Lower lobe of right lung (tissue), 2 donors: ENCODE data around the gene RAB11FIP5. TPM values are rescaled to one million over a fixed set of nuclear protein-coding genes. Genes with fewer than 3 reads are reported as not detected.

Experiments used
- ATAC-seq, 2 donors: fragments of 200-7000 bp; cut with Tn5 transposase; one replicate each; pipeline ENCODE4 v1.9.1; 2020 to 2022; ENCODE audit warnings: mild to moderate bottlenecking in 2 of 2, moderate library complexity in 2 of 2
- DNase-seq: peaks from one replicate; pipeline ENCODE4 v3.0.0-alpha.2; 2020
- H3K27ac ChIP-seq: fragments of 200-600 bp; one replicate; pipeline ENCODE4 v1.8.0; 2022
- H3K27me3 ChIP-seq: fragments of 200-600 bp; one replicate; pipeline ENCODE4 v1.8.0; 2022; ENCODE audit warnings: low read depth
- H3K36me3 ChIP-seq: fragments of 200-600 bp; one replicate; pipeline ENCODE4 v1.8.0; 2022; ENCODE audit warnings: mild to moderate bottlenecking
- H3K4me1 ChIP-seq: fragments of 200-600 bp; one replicate; pipeline ENCODE4 v1.8.0; 2022
- H3K4me3 ChIP-seq: fragments of 200-600 bp; one replicate; pipeline ENCODE4 v1.8.0; 2022; ENCODE audit warnings: mild to moderate bottlenecking
- H3K9me3 ChIP-seq: fragments of 200-600 bp; one replicate; pipeline ENCODE4 v1.8.0; 2022
- intact Hi-C: fragments of 100-400 bp; cut with DNase I; formaldehyde crosslinking; loops from one replicate; pipeline ENCODE4 v1.11.0; 2022
- total RNA-seq: library from RNA; stranded (reverse); fragmentation: NEBNext Ultra II Directional; extraction: Animal tissue kit (Norgen Biotek cat#: 25700); gene quantifications from one replicate; pipeline ENCODE4 v1.2.1, GENCODE V29; 2021
- TF ChIP-seq, protein P1 (sequence below): fragments of 200-600 bp; IDR thresholded peaks from one replicate; pipeline ENCODE4 v1.8.0; 2022; ENCODE audit warnings: antibody characterized with exemption, mild to moderate bottlenecking
- donor health status: DM: no; HTN: yes; CAD: no; lungs with severe emphysema.

The RAB11FIP5 gene
- total RNA-seq, 1 donor from 2014 or later = 20.6 TPM

DNA sequence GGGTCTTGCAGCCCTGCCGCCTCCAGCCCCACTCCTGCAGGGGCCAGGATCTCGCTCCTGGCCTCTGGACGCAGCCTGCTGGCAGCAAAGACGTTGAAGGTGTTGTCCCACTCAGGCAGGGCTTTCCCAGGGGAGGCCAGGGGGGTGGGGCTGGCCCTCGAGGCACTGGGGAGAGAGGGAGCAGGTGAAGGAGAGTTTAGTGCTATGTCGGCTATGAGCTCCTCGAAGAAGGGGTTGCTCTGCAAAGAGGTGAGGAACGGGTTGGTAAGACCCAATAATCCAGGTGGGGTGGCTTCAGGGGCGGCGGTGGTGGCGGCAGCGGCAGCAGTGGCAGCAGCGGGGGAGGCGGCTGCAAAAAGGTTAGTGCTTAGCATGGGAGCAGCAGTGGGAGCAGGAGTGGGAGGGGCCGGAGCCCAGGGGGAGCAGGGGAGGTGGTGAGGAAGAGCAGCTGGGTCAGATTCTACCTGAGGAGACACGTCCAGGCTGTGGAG is 31.5 kb downstream of the RAB11FIP5 start:
- H3K27ac ChIP-seq = no peak overlapping the region
- intact Hi-C loops = loop anchor here (10.0 kb wide), 1 partner anchor 74 kb away; no protein-coding TSS in a partner anchor

DNA sequence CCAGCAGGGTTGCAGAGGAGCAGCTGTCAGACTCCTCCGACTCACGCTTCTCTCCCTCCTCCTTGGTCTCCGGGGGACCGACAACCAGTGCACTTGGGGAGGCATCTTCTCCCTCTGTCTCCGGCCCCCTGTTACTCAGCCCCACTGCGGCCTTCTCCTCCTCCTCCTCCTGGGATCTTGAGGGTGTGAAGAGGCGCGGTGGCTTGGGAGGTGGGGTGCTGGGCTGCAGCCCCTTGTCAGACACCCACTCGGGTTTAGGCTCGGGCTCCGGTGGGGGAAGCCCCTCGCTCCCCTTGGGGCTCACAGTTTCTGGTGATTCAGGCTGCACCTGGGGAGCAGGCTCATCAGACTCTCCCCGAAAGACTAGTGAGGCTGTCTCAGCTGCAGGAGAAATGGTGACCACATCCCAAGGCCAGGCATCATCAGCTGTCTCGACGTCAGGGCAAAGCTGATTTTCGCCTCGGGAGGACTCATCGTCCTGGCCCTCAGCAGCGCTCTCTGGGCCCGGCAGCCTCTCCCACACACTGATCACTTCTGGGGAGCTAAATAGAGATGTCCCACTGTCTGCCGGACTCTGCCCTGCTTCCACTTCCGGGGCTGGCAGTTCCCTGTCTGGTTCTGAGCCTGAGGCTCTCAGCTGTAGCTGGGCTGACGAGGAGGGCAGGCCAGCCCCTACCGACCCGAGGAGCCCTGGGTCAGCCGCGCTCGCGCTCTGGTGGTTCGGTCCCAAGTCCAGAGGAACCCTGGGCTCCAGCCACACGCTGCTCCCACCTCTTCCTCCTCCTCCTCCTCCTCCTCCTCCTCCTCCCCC is 32.2 kb downstream of the RAB11FIP5 start:
- TF ChIP-seq, protein P1, sequence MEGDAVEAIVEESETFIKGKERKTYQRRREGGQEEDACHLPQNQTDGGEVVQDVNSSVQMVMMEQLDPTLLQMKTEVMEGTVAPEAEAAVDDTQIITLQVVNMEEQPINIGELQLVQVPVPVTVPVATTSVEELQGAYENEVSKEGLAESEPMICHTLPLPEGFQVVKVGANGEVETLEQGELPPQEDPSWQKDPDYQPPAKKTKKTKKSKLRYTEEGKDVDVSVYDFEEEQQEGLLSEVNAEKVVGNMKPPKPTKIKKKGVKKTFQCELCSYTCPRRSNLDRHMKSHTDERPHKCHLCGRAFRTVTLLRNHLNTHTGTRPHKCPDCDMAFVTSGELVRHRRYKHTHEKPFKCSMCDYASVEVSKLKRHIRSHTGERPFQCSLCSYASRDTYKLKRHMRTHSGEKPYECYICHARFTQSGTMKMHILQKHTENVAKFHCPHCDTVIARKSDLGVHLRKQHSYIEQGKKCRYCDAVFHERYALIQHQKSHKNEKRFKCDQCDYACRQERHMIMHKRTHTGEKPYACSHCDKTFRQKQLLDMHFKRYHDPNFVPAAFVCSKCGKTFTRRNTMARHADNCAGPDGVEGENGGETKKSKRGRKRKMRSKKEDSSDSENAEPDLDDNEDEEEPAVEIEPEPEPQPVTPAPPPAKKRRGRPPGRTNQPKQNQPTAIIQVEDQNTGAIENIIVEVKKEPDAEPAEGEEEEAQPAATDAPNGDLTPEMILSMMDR = no peak
- no peaks in the 10 kb centered on the region for H3K4me1 ChIP-seq
- no peak overlapping the region for H3K27ac ChIP-seq
- no peak overlapping the region for H3K4me3 ChIP-seq
- DNase-seq (no peak), ATAC-seq (no peak)
- H3K36me3 ChIP-seq = peaks cover 8% of the 10 kb centered on the region
- intact Hi-C loops = loop anchor here (10.0 kb wide), 1 partner anchor 74 kb away; no protein-coding TSS in a partner anchor
- H3K27me3 ChIP-seq = no peaks in the 10 kb centered on the region
- H3K9me3 ChIP-seq = no peaks in the 10 kb centered on the region

More for the DNA sequence above, 31.5 kb downstream of the RAB11FIP5 start:
- H3K4me3 ChIP-seq = no peak overlapping the region
- peaks cover 8% of the 10 kb centered on the region for H3K36me3 ChIP-seq
- no peaks in the 10 kb centered on the region for H3K27me3 ChIP-seq
- H3K4me1 ChIP-seq = no peaks in the 10 kb centered on the region
- DNase-seq = no peak
- TF ChIP-seq, protein P1 = no peak
- ATAC-seq = no peak
- no peaks in the 10 kb centered on the region for H3K9me3 ChIP-seq

DNA sequence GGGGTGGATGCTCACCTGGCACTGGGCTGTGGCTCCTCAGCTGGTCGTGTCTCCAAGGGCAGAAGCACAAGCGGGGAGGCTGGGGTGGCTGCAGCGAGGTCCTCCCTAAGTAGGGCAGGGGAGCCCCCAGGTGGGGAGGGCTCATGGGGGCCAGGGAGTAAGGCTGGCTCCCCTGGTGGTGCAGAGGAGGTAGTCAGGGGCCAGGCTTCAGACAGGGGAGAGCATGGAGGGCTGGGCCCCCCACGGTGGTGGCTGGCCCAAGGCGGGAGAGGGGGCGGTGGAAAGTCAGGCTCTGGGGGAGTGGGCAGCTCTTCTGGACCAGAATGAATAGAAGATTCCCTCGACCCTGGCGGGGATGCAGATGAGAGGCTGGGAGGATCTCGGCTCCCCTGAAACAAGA is 33.1 kb downstream of the RAB11FIP5 start:
- Histone ChIP-seq H3K36me3 (peaks cover 13% of the 10 kb centered on the region), H3K27ac (no peak overlapping the region), H3K4me3 (no peak overlapping the region), H3K4me1 (no peaks in the 10 kb centered on the region), H3K9me3 (no peaks in the 10 kb centered on the region), H3K27me3 (no peaks in the 10 kb centered on the region)
- TF ChIP-seq, protein P1 = no peak
- intact Hi-C loops = loop anchor here (10.0 kb wide), 1 partner anchor 75 kb away; no protein-coding TSS in a partner anchor
- no peak for ATAC-seq
- no peak for DNase-seq

DNA sequence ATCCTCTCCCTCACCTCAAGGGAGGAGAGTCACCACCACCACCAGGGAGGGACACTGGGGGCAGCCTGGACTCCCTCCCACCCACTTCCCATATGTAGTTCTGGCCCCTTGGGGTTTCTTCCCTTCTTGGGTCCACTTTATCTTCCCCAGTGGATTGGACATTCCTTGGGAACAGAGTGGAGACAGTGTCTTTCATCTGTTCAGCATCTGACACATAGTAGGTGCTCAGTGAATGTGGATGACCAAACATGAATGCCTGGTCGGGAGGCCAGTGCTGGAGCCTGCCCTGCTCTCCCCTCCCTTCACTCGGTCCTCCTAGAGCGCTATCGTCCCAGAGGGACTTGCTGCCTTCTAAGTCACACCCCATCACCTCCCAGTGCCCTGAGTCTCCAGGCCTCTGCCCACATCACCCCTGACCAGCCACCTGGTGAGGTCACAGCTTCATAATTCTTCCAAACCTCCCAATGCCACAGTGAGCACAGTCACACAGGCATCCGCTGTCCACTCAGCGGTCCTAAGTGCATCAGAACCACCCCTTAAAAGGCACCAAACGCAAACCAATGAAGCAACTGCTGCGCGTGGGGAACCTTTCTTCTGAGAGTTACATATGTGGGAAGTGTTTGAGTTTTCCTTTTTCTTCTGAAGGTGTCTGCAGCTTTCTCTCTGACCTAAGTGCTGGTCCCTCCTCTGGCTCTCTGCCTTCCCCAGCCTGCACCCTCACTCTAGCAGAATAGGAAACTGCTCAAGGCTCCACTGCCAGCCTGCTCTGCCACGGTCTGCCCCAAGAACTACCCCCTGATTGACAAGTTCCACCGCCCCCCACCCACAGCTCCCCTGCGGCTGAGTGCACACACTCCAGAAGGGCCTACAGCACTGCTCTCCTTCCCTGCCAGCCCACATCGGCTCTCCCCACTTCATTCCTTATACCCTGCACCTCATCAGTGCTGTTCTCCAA is 34.0 kb downstream of the RAB11FIP5 start:
- H3K4me1 ChIP-seq = no peaks in the 10 kb centered on the region
- no peaks in the 10 kb centered on the region for H3K27me3 ChIP-seq
- H3K36me3 ChIP-seq = peaks cover 13% of the 10 kb centered on the region
- TF ChIP-seq, protein P1 = no peak
- H3K27ac ChIP-seq = no peak overlapping the region
- ATAC-seq (no peak), DNase-seq (no peak)
- intact Hi-C loops = no loop called here
- H3K9me3 ChIP-seq = no peaks in the 10 kb centered on the region
- no peak overlapping the region for H3K4me3 ChIP-seq

DNA sequence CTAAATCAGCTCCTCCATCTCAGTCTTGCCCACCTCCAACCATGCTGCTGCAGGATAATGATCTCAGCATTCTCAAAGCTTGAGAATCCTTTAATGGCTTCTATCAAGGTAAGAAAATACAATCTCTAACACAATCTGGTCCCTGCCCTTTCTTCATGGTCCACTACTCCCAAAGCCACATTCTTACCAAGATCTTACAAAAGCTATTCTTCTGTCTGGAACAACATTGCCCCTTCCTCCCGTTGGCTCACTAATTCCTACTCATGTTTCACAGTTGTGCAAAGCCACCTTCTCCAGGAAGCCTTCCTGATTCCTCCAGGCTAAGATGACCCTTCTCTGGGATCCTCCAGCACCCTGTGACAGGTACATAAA is 35.3 kb downstream of the RAB11FIP5 start:
- peaks cover 2% of the 10 kb centered on the region for H3K4me1 ChIP-seq
- H3K36me3 ChIP-seq = peaks cover 13% of the 10 kb centered on the region
- ATAC-seq (no peak), DNase-seq (no peak)
- no peak overlapping the region for H3K4me3 ChIP-seq
- H3K27ac ChIP-seq = no peak overlapping the region
- no peaks in the 10 kb centered on the region for H3K27me3 ChIP-seq
- TF ChIP-seq, protein P1 = no peak
- intact Hi-C loops = no loop called here
- H3K9me3 ChIP-seq = no peaks in the 10 kb centered on the region
